ENCODE measurements around the gene ATP13A3. TPM values are rescaled to one million over a fixed set of nuclear protein-coding genes. Genes with fewer than 3 reads are reported as not detected.

ATP13A3 gene
- total and polyA plus RNA-seq, 2 experiments from 2014 or later: 20.0 to 202 TPM

GRCh38 chr3:194357681-194358080, 129.1 kb downstream of the ATP13A3 start (continued):
- TF ChIP-seq REST (IDR thresholded peaks at IDR 0.05; ENCODE audit: unreplicated experiment): no peak
- no peak for TF ChIP-seq CTCF (conservative IDR thresholded peaks at IDR 0.05; ENCODE audit: low read depth in 2 of 2)

- Mint-ChIP-seq H3K36me3 (ENCODE audit: low read depth) (no peaks in the 10 kb centered on the region), H3K9me3 (no peaks in the 10 kb centered on the region), H3K27me3 (ENCODE audit: insufficient read depth, low read depth, poor library complexity) (no peaks in the 10 kb centered on the region), H3K4me3 (no peak overlapping the region), H3K4me1 (peaks cover 4% of the 10 kb centered on the region; the same call in 1 of the 3 replicates), H3K27ac (no peak overlapping the region)
- Histone ChIP-seq H2AFZ (no peak overlapping the region), H3K4me2 (no peak overlapping the region), H3K36me3 (ENCODE audit: insufficient read depth) (no peaks in the 10 kb centered on the region), H3K4me3 (no peak overlapping the region), H3K9me2 (ENCODE audit: insufficient read depth) (0 out of 2 replicates have a peak, but pooled peaks cover 11% of the 10 kb centered on the region), H3K4me1 (ENCODE audit: insufficient read depth) (no peaks in the 10 kb centered on the region), H3K27me3 (ENCODE audit: insufficient read depth) (no peaks in the 10 kb centered on the region), H3K79me2 (replicated peaks; ENCODE audit: insufficient read depth) (no peaks in the 10 kb centered on the region), H4K20me1 (replicated peaks; ENCODE audit: insufficient read depth) (no peaks in the 10 kb centered on the region), H3K27ac (ENCODE audit: low read depth) (no peak overlapping the region), H3F3A (replicated peaks; ENCODE audit: low read depth) (no peaks in the 10 kb centered on the region)
- no peak for DNase-seq (ENCODE audit: low spot score)
- no peak for ATAC-seq
- no peak for TF ChIP-seq ZNF114 (CRISPR knock-in tag; IDR thresholded peaks at IDR 0.05)
- TF ChIP-seq CREB1 (CRISPR knock-in tag; IDR thresholded peaks at IDR 0.05; ENCODE audit: low read depth): no peak
- TF ChIP-seq ETS1 (IDR thresholded peaks at IDR 0.05): no peak
- no peak for TF ChIP-seq EZH2 (IDR thresholded peaks at IDR 0.05; ENCODE audit: low read depth, unreplicated experiment)
- TF ChIP-seq POLR2AphosphoS5 (IDR thresholded peaks at IDR 0.05; ENCODE audit: low read depth): no peak
- no peak for TF ChIP-seq CTCF (conservative IDR thresholded peaks at IDR 0.05; ENCODE audit: low read depth in 2 of 2)
- TF ChIP-seq JUNB (IDR thresholded peaks at IDR 0.05; ENCODE audit: unreplicated experiment): no peak
- TF ChIP-seq NANOG (IDR thresholded peaks at IDR 0.05; ENCODE audit: borderline replicate concordance): no peak
- TF ChIP-seq STAT1 (IDR thresholded peaks at IDR 0.05; ENCODE audit: unreplicated experiment): no peak
- no peak for TF ChIP-seq ZNF462 (CRISPR knock-in tag; IDR thresholded peaks at IDR 0.05)
Measured at GRCh38 chr3:194355379-194355778, 131.4 kb downstream of the ATP13A3 start.
